ENCODE data around the gene DHRS3.

DHRS3 gene

GRCh38 chr1:12544992-12545391, 73.0 kb downstream of the DHRS3 start:
- Histone ChIP-seq H3K36me3 (ENCODE audit: control insufficient read depth, insufficient read depth, low read length) (no peaks in the 10 kb centered on the region), H3K4me3 (replicated peaks; ENCODE audit: low read depth, low read length) (no peak overlapping the region), H3K27me3 (replicated peaks; ENCODE audit: control insufficient read depth, insufficient read depth, low read length) (no peaks in the 10 kb centered on the region; the same call in 1 of the 2 replicates)
- TF ChIP-seq, protein P1, sequence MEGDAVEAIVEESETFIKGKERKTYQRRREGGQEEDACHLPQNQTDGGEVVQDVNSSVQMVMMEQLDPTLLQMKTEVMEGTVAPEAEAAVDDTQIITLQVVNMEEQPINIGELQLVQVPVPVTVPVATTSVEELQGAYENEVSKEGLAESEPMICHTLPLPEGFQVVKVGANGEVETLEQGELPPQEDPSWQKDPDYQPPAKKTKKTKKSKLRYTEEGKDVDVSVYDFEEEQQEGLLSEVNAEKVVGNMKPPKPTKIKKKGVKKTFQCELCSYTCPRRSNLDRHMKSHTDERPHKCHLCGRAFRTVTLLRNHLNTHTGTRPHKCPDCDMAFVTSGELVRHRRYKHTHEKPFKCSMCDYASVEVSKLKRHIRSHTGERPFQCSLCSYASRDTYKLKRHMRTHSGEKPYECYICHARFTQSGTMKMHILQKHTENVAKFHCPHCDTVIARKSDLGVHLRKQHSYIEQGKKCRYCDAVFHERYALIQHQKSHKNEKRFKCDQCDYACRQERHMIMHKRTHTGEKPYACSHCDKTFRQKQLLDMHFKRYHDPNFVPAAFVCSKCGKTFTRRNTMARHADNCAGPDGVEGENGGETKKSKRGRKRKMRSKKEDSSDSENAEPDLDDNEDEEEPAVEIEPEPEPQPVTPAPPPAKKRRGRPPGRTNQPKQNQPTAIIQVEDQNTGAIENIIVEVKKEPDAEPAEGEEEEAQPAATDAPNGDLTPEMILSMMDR (IDR thresholded peaks at IDR 0.05; ENCODE audit: insufficient read depth, low read length, poor library complexity, severe bottlenecking): no peak
- no peak for DNase-seq (ENCODE audit: extremely low read depth, insufficient read length)

GRCh38 chr1:12544357-12544756, 73.7 kb downstream of the DHRS3 start:
- Histone ChIP-seq H3K4me3 (replicated peaks; ENCODE audit: low read depth, low read length) (no peak overlapping the region), H3K27me3 (replicated peaks; ENCODE audit: control insufficient read depth, insufficient read depth, low read length) (no peaks in the 10 kb centered on the region; the same call in 1 of the 2 replicates), H3K36me3 (ENCODE audit: control insufficient read depth, insufficient read depth, low read length) (no peaks in the 10 kb centered on the region)
- no peak for DNase-seq (ENCODE audit: extremely low read depth, insufficient read length)
- TF ChIP-seq, protein P1 (IDR thresholded peaks at IDR 0.05; ENCODE audit: insufficient read depth, low read length, poor library complexity, severe bottlenecking): no peak

GRCh38 chr1:12543740-12544154, 74.3 kb downstream of the DHRS3 start:
- Histone ChIP-seq H3K27me3 (replicated peaks; ENCODE audit: control insufficient read depth, insufficient read depth, low read length) (no peaks in the 10 kb centered on the region; the same call in 1 of the 2 replicates), H3K36me3 (ENCODE audit: control insufficient read depth, insufficient read depth, low read length) (no peaks in the 10 kb centered on the region), H3K4me3 (replicated peaks; ENCODE audit: low read depth, low read length) (no peak overlapping the region)
- TF ChIP-seq, protein P1 (IDR thresholded peaks at IDR 0.05; ENCODE audit: insufficient read depth, low read length, poor library complexity, severe bottlenecking): no peak
- DNase-seq (ENCODE audit: extremely low read depth, insufficient read length): no peak

DNA sequence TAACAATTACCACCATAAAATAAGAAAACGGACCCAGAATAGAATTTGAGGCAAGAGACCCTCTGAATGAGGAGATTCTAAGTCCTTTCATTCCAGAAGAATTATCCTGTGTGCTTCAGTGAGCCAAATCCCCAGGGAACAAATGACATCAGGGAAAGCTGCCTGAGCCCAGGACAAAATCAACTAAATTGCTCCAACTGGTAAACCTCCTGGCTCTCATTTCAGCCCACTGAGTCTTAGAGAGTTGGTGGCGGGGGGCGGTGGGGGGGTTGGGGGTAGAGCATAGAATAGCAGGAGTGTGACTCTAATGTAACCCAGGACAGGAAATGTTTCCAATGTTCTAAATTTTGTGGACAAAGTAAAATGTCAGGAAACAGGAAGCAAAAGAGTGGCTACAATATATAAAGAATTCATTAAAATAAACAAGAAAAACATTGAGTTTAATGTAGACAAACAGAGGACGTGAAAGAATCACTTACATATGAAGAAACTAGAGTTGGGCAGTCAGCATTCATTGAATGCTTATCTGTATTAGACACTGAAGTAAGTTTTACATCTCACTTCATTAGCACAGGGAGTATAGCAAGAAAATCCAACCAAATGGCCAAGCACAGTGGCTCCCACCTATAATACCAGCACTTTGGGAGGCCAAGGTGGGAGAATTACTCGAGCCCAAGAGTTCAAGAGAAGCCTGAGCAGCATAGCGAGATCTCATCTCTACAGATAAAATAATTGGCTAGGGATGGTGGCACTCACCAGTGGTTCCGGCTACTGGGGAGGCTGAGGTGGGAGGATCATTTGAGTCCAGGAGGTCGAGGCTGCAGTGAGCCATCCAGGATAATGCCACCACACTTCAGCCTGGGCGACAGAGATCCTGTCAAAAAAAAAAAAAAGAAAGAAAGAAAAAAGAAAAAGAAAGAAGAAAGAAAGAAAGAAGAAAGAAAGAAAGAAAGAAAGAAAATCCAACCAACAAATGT, 75.1 kb downstream of the DHRS3 start:
- no peaks in the 10 kb centered on the region for H3K36me3 ChIP-seq (ENCODE audit: control insufficient read depth, insufficient read depth, low read length)
- H3K27me3 ChIP-seq (replicated peaks; ENCODE audit: control insufficient read depth, insufficient read depth, low read length): no peaks in the 10 kb centered on the region; the same call in 1 of the 2 replicates
- TF ChIP-seq, protein P1 (IDR thresholded peaks at IDR 0.05; ENCODE audit: insufficient read depth, low read length, poor library complexity, severe bottlenecking): no peak
- DNase-seq (ENCODE audit: extremely low read depth, insufficient read length): no peak
- no peak overlapping the region for H3K4me3 ChIP-seq (replicated peaks; ENCODE audit: low read depth, low read length)

DNA sequence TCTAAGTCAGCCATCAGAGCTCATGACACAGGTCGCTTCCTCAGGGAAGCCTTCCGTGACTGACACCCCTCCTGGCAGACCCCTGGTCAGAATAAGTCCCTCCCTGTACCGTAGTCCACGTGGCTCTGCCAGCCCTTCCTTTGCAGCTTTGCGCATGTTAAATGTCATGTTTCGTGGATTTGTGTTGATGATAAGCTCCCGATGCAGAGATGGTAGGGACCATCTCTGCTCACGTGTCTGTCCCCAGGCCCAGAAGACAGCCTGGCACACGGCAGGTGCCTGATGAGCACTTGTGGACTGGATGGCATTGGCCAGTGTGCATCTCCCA, 75.9 kb downstream of the DHRS3 start:
- TF ChIP-seq, protein P1 (IDR thresholded peaks at IDR 0.05; ENCODE audit: insufficient read depth, low read length, poor library complexity, severe bottlenecking): no peak
- Histone ChIP-seq H3K36me3 (ENCODE audit: control insufficient read depth, insufficient read depth, low read length) (no peaks in the 10 kb centered on the region), H3K27me3 (replicated peaks; ENCODE audit: control insufficient read depth, insufficient read depth, low read length) (no peaks in the 10 kb centered on the region; the same call in 1 of the 2 replicates), H3K4me3 (replicated peaks; ENCODE audit: low read depth, low read length) (no peak overlapping the region)
- no peak for DNase-seq (ENCODE audit: extremely low read depth, insufficient read length)
